Vagina (tissue), 2 donors: Measurements from ENCODE around the gene MARCHF6. TPM values are rescaled to one million over a fixed set of nuclear protein-coding genes. Genes with fewer than 3 reads are reported as not detected.

Source experiments
- DNase-seq, 2 donors: peaks; one replicate each; pipeline ENCODE4 v3.0.0-alpha.2; 2017; ENCODE audit errors: extremely low spot score in 2 of 2
- H3K27ac ChIP-seq: fragments of 200-600 bp; sonication (generic); one replicate; pipeline ENCODE4 v1.5.1; 2019
- H3K27me3 ChIP-seq: fragments of 200-600 bp; sonication (generic); one replicate; pipeline ENCODE4 v1.5.1; 2019
- H3K36me3 ChIP-seq, 2 donors: fragments of 200-600 bp; sonication (generic); one replicate each; pipeline ENCODE4 v1.5.1; 2017 to 2019
- H3K4me1 ChIP-seq: fragments of 200-600 bp; sonication (generic); one replicate; pipeline ENCODE4 v1.5.1; 2019
- H3K4me3 ChIP-seq, 2 donors: fragments of 200-600 bp; sonication (generic); 1 replicate in 1 of 2; 2 replicates in 1 of 2; pipeline ENCODE4 v1.5.1; 2016 to 2019
- H3K9me3 ChIP-seq: fragments of 200-600 bp; sonication (generic); one replicate; pipeline ENCODE4 v1.5.1; 2019
- CTCF ChIP-seq, 3 experiments: fragments of 450-650 bp in 2 of 3; fragments of 200-600 bp in 1 of 3; sonication (generic) in 1 of 3; IDR thresholded peaks; one replicate each; pipeline ENCODE4 v1.5.1; 2017 to 2019; ENCODE audit warnings: antibody characterized with exemption in 3 of 3, mild to moderate bottlenecking in 2 of 3, moderate library complexity in 2 of 3
- POLR2A ChIP-seq, 2 donors: fragments of 450-650 bp; IDR thresholded peaks; one replicate each; pipeline ENCODE4 v1.6.1; 2017; ENCODE audit warnings: antibody characterized with exemption in 2 of 2, mild to moderate bottlenecking in 2 of 2, moderate library complexity in 2 of 2
- POLR2AphosphoS5 ChIP-seq, 2 donors: sonication (generic); formaldehyde crosslinking; IDR thresholded peaks; one replicate each; pipeline ENCODE4 v1.9.0; 2017; ENCODE audit warnings: antibody characterized with exemption in 2 of 2, mild to moderate bottlenecking in 2 of 2, low read depth in 1 of 2; ENCODE audit not compliant: insufficient read depth in 1 of 2
- intact Hi-C: fragments of 100-400 bp; cut with DNase I; formaldehyde crosslinking; loops from one replicate; pipeline ENCODE4 v1.15.1; 2023
- total RNA-seq: library from RNA; depleted of rRNA; stranded (reverse); fragments of >200 nt; gene quantifications from one replicate; pipeline ENCODE4 v1.2.3, GENCODE V29; 2016

Gene MARCHF6
- total RNA-seq, 1 donor from 2014 or later: 68.8 TPM

- H3K27me3 ChIP-seq: no peaks in the 10 kb centered on the region
Measured at GRCh38 chr5:10311595-10312425, 41.7 kb upstream of the MARCHF6 start.

GRCh38 chr5:10315201-10315600 is 38.3 kb upstream of the MARCHF6 start:
- H3K27ac ChIP-seq: no peak overlapping the region
- intact Hi-C loops: no loop called here
- no peaks in the 10 kb centered on the region for H3K9me3 ChIP-seq
- TF ChIP-seq POLR2A (IDR thresholded peaks at IDR 0.05) (no peak), CTCF (IDR thresholded peaks at IDR 0.05) (no peak), POLR2AphosphoS5 (IDR thresholded peaks at IDR 0.05; ENCODE audit: insufficient read depth in 1 of 2, low read depth in 1 of 2) (no peak)
- no peaks in the 10 kb centered on the region for H3K27me3 ChIP-seq
- no peak for DNase-seq
- no peak overlapping the region for H3K4me3 ChIP-seq
- no peaks in the 10 kb centered on the region for H3K4me1 ChIP-seq
- H3K36me3 ChIP-seq: no peaks in the 10 kb centered on the region

More at GRCh38 chr5:10311595-10312425, 41.7 kb upstream of the MARCHF6 start:
- Histone ChIP-seq H3K27ac (no peak overlapping the region), H3K4me3 (no peak overlapping the region), H3K36me3 (no peaks in the 10 kb centered on the region), H3K9me3 (no peaks in the 10 kb centered on the region), H3K4me1 (peaks cover 5% of the 10 kb centered on the region)
- intact Hi-C loops: no loop called here
- no peak for DNase-seq
- TF ChIP-seq POLR2A (IDR thresholded peaks at IDR 0.05): no peak
- TF ChIP-seq CTCF (IDR thresholded peaks at IDR 0.05): no peak
- no peak for TF ChIP-seq POLR2AphosphoS5 (IDR thresholded peaks at IDR 0.05; ENCODE audit: insufficient read depth in 1 of 2, low read depth in 1 of 2)

GRCh38 chr5:10315824-10316509 is 37.5 kb upstream of the MARCHF6 start:
- intact Hi-C loops: no loop called here
- Histone ChIP-seq H3K4me1 (no peaks in the 10 kb centered on the region), H3K27ac (no peak overlapping the region), H3K27me3 (no peaks in the 10 kb centered on the region), H3K9me3 (no peaks in the 10 kb centered on the region), H3K36me3 (no peaks in the 10 kb centered on the region), H3K4me3 (no peak overlapping the region)
- TF ChIP-seq POLR2AphosphoS5 (IDR thresholded peaks at IDR 0.05; ENCODE audit: insufficient read depth in 1 of 2, low read depth in 1 of 2): no peak
- no peak for TF ChIP-seq POLR2A (IDR thresholded peaks at IDR 0.05)
- no peak for TF ChIP-seq CTCF (IDR thresholded peaks at IDR 0.05)
- DNase-seq: no peak

GRCh38 chr5:10317825-10318682 is 35.4 kb upstream of the MARCHF6 start:
- H3K4me1 ChIP-seq: no peaks in the 10 kb centered on the region
- no peak overlapping the region for H3K4me3 ChIP-seq
- intact Hi-C loops: no loop called here
- H3K36me3 ChIP-seq: no peaks in the 10 kb centered on the region
- no peaks in the 10 kb centered on the region for H3K9me3 ChIP-seq
- H3K27me3 ChIP-seq: no peaks in the 10 kb centered on the region
- H3K27ac ChIP-seq: no peak overlapping the region
- no peak for DNase-seq
- no peak for TF ChIP-seq CTCF (IDR thresholded peaks at IDR 0.05)
- TF ChIP-seq POLR2AphosphoS5 (IDR thresholded peaks at IDR 0.05; ENCODE audit: insufficient read depth in 1 of 2, low read depth in 1 of 2): no peak
- no peak for TF ChIP-seq POLR2A (IDR thresholded peaks at IDR 0.05)
